NT2/D1 (cell line): ENCODE measurements around the gene SARDH.

Experiments used
- SUZ12 ChIP-seq: IDR thresholded peaks from 2 replicates; pipeline ENCODE4 v1.6.1; 2011; ENCODE audit not compliant: insufficient read length, insufficient read depth; ENCODE audit errors: extremely low read depth
- YY1 ChIP-seq: IDR thresholded peaks from 2 replicates; pipeline ENCODE4 v1.6.1; 2011; ENCODE audit not compliant: insufficient read length, insufficient read depth
- ZNF274 ChIP-seq: IDR thresholded peaks from 2 replicates; pipeline ENCODE4 v1.6.1; 2011; ENCODE audit warnings: mild to moderate bottlenecking, low read depth, low read length

DNA sequence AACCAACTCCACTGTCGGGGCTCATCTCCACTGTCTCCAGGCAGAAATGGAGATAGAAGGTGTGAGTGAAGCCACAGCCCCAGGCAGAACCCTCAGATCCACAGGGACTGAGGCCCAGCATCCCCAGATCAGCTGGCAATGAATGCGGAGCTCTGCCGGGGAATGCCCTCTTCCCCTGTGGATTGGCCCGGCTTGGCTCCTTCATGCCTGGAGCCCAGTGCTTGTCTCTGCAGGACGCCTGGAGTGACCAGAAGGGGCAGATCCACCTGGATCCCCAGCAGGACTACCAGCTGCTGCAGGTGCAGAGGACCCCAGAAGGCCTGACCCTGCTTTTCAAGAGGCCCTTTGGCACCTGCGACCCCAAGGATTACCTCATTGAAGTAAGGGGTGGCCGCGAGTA lies 98.5 kb downstream of the SARDH start:
- TF ChIP-seq ZNF274: no peak
- no peak for TF ChIP-seq YY1
- TF ChIP-seq SUZ12: no peak
